A549 (cell line): Measurements from ENCODE around the gene ZNF20. TPM values are rescaled to one million over a fixed set of nuclear protein-coding genes. Genes with fewer than 3 reads are reported as not detected.
"Not testable (repeated sequence)": the region's sequence is repeated elsewhere in the genome, so short reads cannot be mapped to it uniquely, and the experiment has no call there.

Experiments used
- ATAC-seq, 2 experiments: fragments of 200-7000 bp in 1 of 2; fragments of >200 bp in 1 of 2; cut with Nextera tagmentation in 1 of 2; cut with Tn5 transposase in 1 of 2; 3 replicates each; pipeline versions ENCODE4 v1.8.0 to v1.9.1; 2018 to 2020; ENCODE audit warnings: mild to moderate bottlenecking in 1 of 2, moderate library complexity in 1 of 2
- CTCF ChIA-PET: fragments of 300-600 bp; sonication (Branson Sonifier 250); formaldehyde crosslinking; extraction: SDS; loops from one replicate; lab custom pipeline; 2021; ENCODE audit warnings: antibody characterized with exemption, inconsistent platforms; lab: Yijun Ruan, JAX
- POLR2A ChIA-PET: fragments of 350-600 bp; formaldehyde crosslinking; extraction: SDS; loops from one replicate; lab custom pipeline; 2021; ENCODE audit warnings: antibody characterized with exemption, inconsistent platforms; lab: Yijun Ruan, JAX
- DNase-seq, 2 experiments: peaks; one replicate each; pipeline versions ENCODE4 v3.0.0 to v3.0.0-alpha.2; 2011 to 2016; ENCODE audit warnings: low read depth in 1 of 2, low spot score in 1 of 2
- FAIRE-seq: peaks from 2 replicates; lab custom pipeline; 2011; peaks lifted over from hg19 to GRCh38; lab: Jason Lieb, UNC
- H3K27ac ChIP-seq, 2 experiments: fragments of >200 bp; sonication (Bioruptor Twin); formaldehyde crosslinking; 3 replicates each; pipeline ENCODE4 v1.5.1; 2016 to 2017
- H3K4me1 ChIP-seq: fragments of >200 bp; sonication (Bioruptor Twin); formaldehyde crosslinking; 3 replicates; pipeline ENCODE4 v1.6.1; 2016
- H3K4me2 ChIP-seq: fragments of >200 bp; sonication (Bioruptor Twin); formaldehyde crosslinking; 3 replicates; pipeline ENCODE4 v1.6.1; 2016
- H3K4me3 ChIP-seq: fragments of >200 bp; sonication (Bioruptor Twin); formaldehyde crosslinking; 3 replicates; pipeline ENCODE4 v1.5.1; 2016
- H3K9me3 ChIP-seq: fragments of >200 bp; sonication (Bioruptor Twin); formaldehyde crosslinking; 3 replicates; pipeline ENCODE4 v1.6.1; 2016
- CBX2 ChIP-seq: fragments of 200-600 bp; sonication (generic); IDR thresholded peaks from 2 replicates; pipeline ENCODE4 v1.6.1; 2016; ENCODE audit warnings: low read depth, mild to moderate bottlenecking, borderline replicate concordance
- FOXS1 ChIP-seq: fragments of 250-450 bp; sonication (Bioruptor Pico); IDR thresholded peaks from 2 replicates; pipeline ENCODE4 v1.5.0; 2020; ENCODE audit warnings: mild to moderate bottlenecking, moderate library complexity
- MAFK ChIP-seq: fragments of 450-650 bp; IDR thresholded peaks from 2 replicates; pipeline ENCODE4 v1.6.1; 2014; ENCODE audit not compliant: partially characterized antibody
- MYC ChIP-seq: IDR thresholded peaks from 2 replicates; pipeline ENCODE4 v1.6.1; 2012; ENCODE audit warnings: mild to moderate bottlenecking, inconsistent platforms, low read length, improper control_type of control experiment, borderline replicate concordance
- WGBS: methylation state at CpG from one replicate; pipeline ENCODE4 v1.1.6; 2017; ENCODE audit errors: missing lambda C conversion rate; 5-methylcytosine and 5-hydroxymethylcytosine counted together
- polyA plus RNA-seq, 4 experiments: library from polyadenylated mRNA; depleted of rRNA in 3 of 4; stranded (reverse); fragments of >200 nt; fragmentation: RNase III in 1 of 4; extraction: RNeasy Plus Mini Kit Qiagen cat#74134 plus additional on column Dnase treatment in 1 of 4; gene quantifications; 2 replicates in 3 of 4; 3 replicates in 1 of 4; pipeline ENCODE4 v1.2.3, GENCODE V29; 2011 to 2017
- small RNA-seq, 6 experiments: library from RNA; depleted of rRNA; stranded (forward); fragments of <200 nt; gene quantifications; one replicate each; pipeline ENCODE3, GENCODE V24; 2012
- TF ChIP-seq, protein P1 (sequence below): fragments of 250-450 bp; sonication (Bioruptor Pico); IDR thresholded peaks from 2 replicates; pipeline ENCODE4 v1.5.0; 2021; ENCODE audit warnings: mild to moderate bottlenecking, moderate library complexity, borderline replicate concordance

The ZNF20 gene
- polyA plus RNA-seq, 2 of the 4 experiments (the other 2 are of a cell fraction) = 0.34 to 0.37 TPM

DNA sequence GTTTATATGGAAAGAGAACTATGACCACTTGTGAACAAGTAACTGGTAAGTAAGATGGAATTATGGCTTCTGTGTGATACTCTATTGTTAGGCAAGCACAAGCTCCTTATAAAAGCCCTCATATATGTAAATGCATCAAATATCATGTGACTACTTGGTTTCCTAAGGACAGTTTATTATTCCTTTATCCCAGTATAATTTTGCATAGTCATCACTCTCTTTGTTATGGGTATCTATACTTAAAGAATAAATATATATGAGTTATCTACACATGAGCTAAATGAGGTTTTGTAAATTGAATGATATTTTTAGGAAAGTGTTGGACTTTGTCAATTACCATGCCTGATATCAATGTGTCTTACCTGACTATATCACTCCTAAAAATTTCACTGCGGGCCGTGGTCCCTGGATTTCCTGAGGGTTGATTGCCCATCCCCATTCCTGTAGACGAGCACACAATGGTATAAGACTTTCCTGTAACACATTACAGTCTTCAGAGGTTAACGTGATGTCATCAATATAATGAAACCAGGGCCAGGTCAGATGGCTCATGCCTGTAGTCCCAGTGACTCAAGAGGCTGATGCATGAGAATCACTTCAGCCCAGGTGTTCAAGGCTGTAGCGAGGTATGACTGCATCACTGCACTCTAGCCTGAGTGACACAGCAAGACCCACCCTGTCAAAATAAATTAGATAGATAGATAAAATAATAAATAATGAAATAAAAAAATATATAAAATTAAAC lies 54.9 kb downstream of the ZNF20 start:
- Histone ChIP-seq H3K4me2 (no peak overlapping the region), H3K4me1 (no peaks in the 10 kb centered on the region), H3K9me3 (0 out of 3 replicates have a peak, but pooled peaks cover 7% of the 10 kb centered on the region), H3K4me3 (no peak overlapping the region), H3K27ac (no peak overlapping the region)
- 9% methylated on average over 5 of the region's 5 CpGs for WGBS
- POLR2A ChIA-PET = no interaction called here
- TF ChIP-seq MAFK = peak; percentile 45
- TF ChIP-seq, protein P1, sequence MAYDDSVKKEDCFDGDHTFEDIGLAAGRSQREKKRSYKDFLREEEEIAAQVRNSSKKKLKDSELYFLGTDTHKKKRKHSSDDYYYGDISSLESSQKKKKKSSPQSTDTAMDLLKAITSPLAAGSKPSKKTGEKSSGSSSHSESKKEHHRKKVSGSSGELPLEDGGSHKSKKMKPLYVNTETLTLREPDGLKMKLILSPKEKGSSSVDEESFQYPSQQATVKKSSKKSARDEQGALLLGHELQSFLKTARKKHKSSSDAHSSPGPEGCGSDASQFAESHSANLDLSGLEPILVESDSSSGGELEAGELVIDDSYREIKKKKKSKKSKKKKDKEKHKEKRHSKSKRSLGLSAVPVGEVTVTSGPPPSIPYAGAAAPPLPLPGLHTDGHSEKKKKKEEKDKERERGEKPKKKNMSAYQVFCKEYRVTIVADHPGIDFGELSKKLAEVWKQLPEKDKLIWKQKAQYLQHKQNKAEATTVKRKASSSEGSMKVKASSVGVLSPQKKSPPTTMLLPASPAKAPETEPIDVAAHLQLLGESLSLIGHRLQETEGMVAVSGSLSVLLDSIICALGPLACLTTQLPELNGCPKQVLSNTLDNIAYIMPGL (CRISPR knock-in tag) = no peak
- TF ChIP-seq FOXS1 (CRISPR knock-in tag) = no peak
- TF ChIP-seq CBX2 = no peak
- no peak for TF ChIP-seq MYC
- ATAC-seq (no peak), DNase-seq (no peak), FAIRE-seq (no peak)
- CTCF ChIA-PET = no interaction called here

DNA sequence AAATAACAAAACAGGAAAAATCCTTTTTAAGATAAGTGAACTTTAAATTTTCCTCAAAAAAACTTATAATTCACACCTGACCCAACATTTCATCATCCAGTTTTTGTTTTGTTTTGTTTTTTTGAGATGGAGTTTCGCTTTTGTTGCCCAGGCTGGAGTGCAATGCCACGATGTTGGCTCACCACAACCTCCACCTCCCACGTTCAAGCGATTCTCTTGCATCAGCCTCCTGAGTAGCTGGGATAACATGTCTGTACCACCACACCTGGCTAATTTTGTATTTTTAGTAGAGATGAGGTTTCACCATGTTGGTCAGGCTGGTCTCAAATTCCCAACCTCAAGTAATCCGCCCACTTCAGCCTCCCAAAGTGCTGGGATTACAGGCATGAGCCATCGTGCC lies 56.8 kb downstream of the ZNF20 start:
- DNase-seq, H3K9me3 ChIP-seq, H3K4me1 ChIP-seq, ATAC-seq, H3K4me2 ChIP-seq, CTCF ChIA-PET, H3K4me3 ChIP-seq, POLR2A ChIA-PET, H3K27ac ChIP-seq, FAIRE-seq: not testable (repeated sequence)
- WGBS = 15% methylated on average over 6 of the region's 6 CpGs

Small RNA genes within 50 kb of the gene (small RNA-seq; reads per million reads assigned to genes)
- 0 reads per million in 6 experiments for gene RF00019
- gene RNA5SP467 = 0 reads per million in 6 experiments

Other genes with a start within 250 kb of the ZNF20 start
- gene ZNF700, start 215.2 kb downstream of the ZNF20 start, polyA plus RNA-seq (2011; rRNA removed) = 0.37 and 0.43 TPM in 2 replicates
- gene ZNF700, start 215.2 kb downstream of the ZNF20 start, polyA plus RNA-seq (2017; fragmentation: RNase III; extraction: RNeasy Plus Mini Kit Qiagen cat#74134 plus additional on column Dnase treatment) = 0.30 to 0.37 TPM (median 0.33 TPM) in 3 replicates
- gene ZNF763, start 175.3 kb downstream of the ZNF20 start, polyA plus RNA-seq (2011; rRNA removed) = not detected in 2 replicates
- not detected in 3 replicates for gene ZNF763, start 175.3 kb downstream of the ZNF20 start, polyA plus RNA-seq (2017; fragmentation: RNase III; extraction: RNeasy Plus Mini Kit Qiagen cat#74134 plus additional on column Dnase treatment)
- not detected in 2 replicates for gene ZNF433, start 104.7 kb downstream of the ZNF20 start, polyA plus RNA-seq (2011; rRNA removed)
- gene ZNF433, start 104.7 kb downstream of the ZNF20 start, polyA plus RNA-seq (2017; fragmentation: RNase III; extraction: RNeasy Plus Mini Kit Qiagen cat#74134 plus additional on column Dnase treatment) = not detected in 3 replicates
- not detected in 2 replicates for gene ZNF878, start 87.4 kb downstream of the ZNF20 start, polyA plus RNA-seq (2011; rRNA removed)
- not detected in 3 replicates for gene ZNF878, start 87.4 kb downstream of the ZNF20 start, polyA plus RNA-seq (2017; fragmentation: RNase III; extraction: RNeasy Plus Mini Kit Qiagen cat#74134 plus additional on column Dnase treatment)
- not detected in 2 replicates for gene ZNF844, start 75.6 kb downstream of the ZNF20 start, polyA plus RNA-seq (2011; rRNA removed)
- not detected in 3 replicates for gene ZNF844, start 75.6 kb downstream of the ZNF20 start, polyA plus RNA-seq (2017; fragmentation: RNase III; extraction: RNeasy Plus Mini Kit Qiagen cat#74134 plus additional on column Dnase treatment)
- not detected in 2 replicates for gene ZNF625, start 16.4 kb upstream of the ZNF20 start, polyA plus RNA-seq (2011; rRNA removed)
- not detected in 3 replicates for gene ZNF625, start 16.4 kb upstream of the ZNF20 start, polyA plus RNA-seq (2017; fragmentation: RNase III; extraction: RNeasy Plus Mini Kit Qiagen cat#74134 plus additional on column Dnase treatment)
- 2.2 and 2.3 TPM in 2 replicates for gene ZNF136, start 22.7 kb upstream of the ZNF20 start, polyA plus RNA-seq (2011; rRNA removed)
- 1.4 to 1.6 TPM (median 1.5 TPM) in 3 replicates for gene ZNF136, start 22.7 kb upstream of the ZNF20 start, polyA plus RNA-seq (2017; fragmentation: RNase III; extraction: RNeasy Plus Mini Kit Qiagen cat#74134 plus additional on column Dnase treatment)
- 0.65 and 0.74 TPM in 2 replicates for gene ZNF44, start 154.5 kb upstream of the ZNF20 start, polyA plus RNA-seq (2011; rRNA removed)
- gene ZNF44, start 154.5 kb upstream of the ZNF20 start, polyA plus RNA-seq (2017; fragmentation: RNase III; extraction: RNeasy Plus Mini Kit Qiagen cat#74134 plus additional on column Dnase treatment) = 0.66 to 0.80 TPM (median 0.76 TPM) in 3 replicates
- not detected in 2 replicates for gene ZNF563, start 193.3 kb upstream of the ZNF20 start, polyA plus RNA-seq (2011; rRNA removed)
- gene ZNF563, start 193.3 kb upstream of the ZNF20 start, polyA plus RNA-seq (2017; fragmentation: RNase III; extraction: RNeasy Plus Mini Kit Qiagen cat#74134 plus additional on column Dnase treatment) = not detected in 3 replicates
- not detected in 2 replicates for gene ZNF442, start 225.3 kb upstream of the ZNF20 start, polyA plus RNA-seq (2011; rRNA removed)
- gene ZNF442, start 225.3 kb upstream of the ZNF20 start, polyA plus RNA-seq (2017; fragmentation: RNase III; extraction: RNeasy Plus Mini Kit Qiagen cat#74134 plus additional on column Dnase treatment) = not detected in 3 replicates